OCI-LY7 (cell line): ENCODE results near the gene SLC45A3.

Experiments
- EZH2phosphoT487 ChIP-seq: fragments of 200-600 bp; sonication (generic); IDR thresholded peaks from 2 replicates; pipeline ENCODE4 v1.6.1; 2018; ENCODE audit warnings: low read depth, borderline replicate concordance, mild to moderate bottlenecking, mixed run types, antibody characterized with exemption, low read length, moderate library complexity, mixed read lengths
- TF ChIP-seq, protein P1 (sequence below): fragments of 200-600 bp; sonication (generic); conservative IDR thresholded peaks from 2 replicates; pipeline ENCODE4 v1.5.1; 2014; ENCODE audit warnings: mild to moderate bottlenecking, antibody characterized with exemption, low read length, moderate library complexity, mixed read lengths

DNA sequence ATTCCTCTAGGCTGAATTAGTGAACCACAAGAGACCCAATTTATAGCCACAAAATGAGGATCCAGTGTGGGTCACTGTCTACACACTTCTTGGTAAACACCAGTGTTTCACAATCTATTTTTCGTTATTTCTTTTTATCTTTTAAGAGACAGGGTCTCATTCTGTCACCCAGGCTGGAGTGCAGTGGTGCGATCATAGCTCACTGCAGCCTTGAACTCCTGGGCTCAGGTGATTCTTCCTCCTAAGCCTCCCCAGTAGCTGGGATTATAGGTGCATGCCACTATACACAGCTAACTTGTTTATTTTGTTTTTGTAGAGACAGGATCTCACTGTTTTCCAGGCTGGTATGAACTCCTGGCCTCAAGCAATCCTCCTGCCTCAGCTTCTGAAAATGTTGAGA lies 29.3 kb upstream of the SLC45A3 start:
- TF ChIP-seq, protein P1, sequence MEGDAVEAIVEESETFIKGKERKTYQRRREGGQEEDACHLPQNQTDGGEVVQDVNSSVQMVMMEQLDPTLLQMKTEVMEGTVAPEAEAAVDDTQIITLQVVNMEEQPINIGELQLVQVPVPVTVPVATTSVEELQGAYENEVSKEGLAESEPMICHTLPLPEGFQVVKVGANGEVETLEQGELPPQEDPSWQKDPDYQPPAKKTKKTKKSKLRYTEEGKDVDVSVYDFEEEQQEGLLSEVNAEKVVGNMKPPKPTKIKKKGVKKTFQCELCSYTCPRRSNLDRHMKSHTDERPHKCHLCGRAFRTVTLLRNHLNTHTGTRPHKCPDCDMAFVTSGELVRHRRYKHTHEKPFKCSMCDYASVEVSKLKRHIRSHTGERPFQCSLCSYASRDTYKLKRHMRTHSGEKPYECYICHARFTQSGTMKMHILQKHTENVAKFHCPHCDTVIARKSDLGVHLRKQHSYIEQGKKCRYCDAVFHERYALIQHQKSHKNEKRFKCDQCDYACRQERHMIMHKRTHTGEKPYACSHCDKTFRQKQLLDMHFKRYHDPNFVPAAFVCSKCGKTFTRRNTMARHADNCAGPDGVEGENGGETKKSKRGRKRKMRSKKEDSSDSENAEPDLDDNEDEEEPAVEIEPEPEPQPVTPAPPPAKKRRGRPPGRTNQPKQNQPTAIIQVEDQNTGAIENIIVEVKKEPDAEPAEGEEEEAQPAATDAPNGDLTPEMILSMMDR, result no peak
- TF ChIP-seq EZH2phosphoT487, result no peak
